Retinal pigment epithelial cell (primary cell): ENCODE results near the gene SCTR.

Source experiments
- DNase-seq: peaks from one replicate; pipeline ENCODE4 v3.0.0-alpha.2; 2010; ENCODE audit warnings: low read depth
- H3K4me3 ChIP-seq: 2 replicates; pipeline ENCODE4 v1.5.1; 2011; ENCODE audit warnings: mild to moderate bottlenecking, low read length, control low read depth, moderate library complexity
- CTCF ChIP-seq: conservative IDR thresholded peaks from 2 replicates; pipeline ENCODE4 v1.5.1; 2011; ENCODE audit warnings: low read depth, low read length, control low read depth, inconsistent platforms

Gene SCTR

GRCh38 chr2:119484834-119485233, 39.4 kb downstream of the SCTR start:
- TF ChIP-seq CTCF, result no peak
- no peak overlapping the region for H3K4me3 ChIP-seq
- DNase-seq, result no peak

GRCh38 chr2:119483896-119484718, 40.2 kb downstream of the SCTR start:
- TF ChIP-seq CTCF, result no peak
- DNase-seq, result no peak
- H3K4me3 ChIP-seq, result no peak overlapping the region

GRCh38 chr2:119483395-119483753, 40.9 kb downstream of the SCTR start:
- DNase-seq, result no peak
- H3K4me3 ChIP-seq, result no peak overlapping the region
- no peak for TF ChIP-seq CTCF

GRCh38 chr2:119482481-119483394, 41.5 kb downstream of the SCTR start:
- H3K4me3 ChIP-seq, result no peak overlapping the region
- no peak for DNase-seq
- TF ChIP-seq CTCF, result no peak

- no peak for TF ChIP-seq CTCF
- no peak for DNase-seq
- H3K4me3 ChIP-seq, result no peak overlapping the region
Observed at GRCh38 chr2:119481501-119482455, 42.5 kb downstream of the SCTR start.

GRCh38 chr2:119480718-119481142, 43.6 kb downstream of the SCTR start:
- no peak overlapping the region for H3K4me3 ChIP-seq
- no peak for DNase-seq
- no peak for TF ChIP-seq CTCF
